ENCODE data around the gene BTAF1. TPM values are rescaled to one million over a fixed set of nuclear protein-coding genes. Genes with fewer than 3 reads are reported as not detected.

Gene BTAF1
- total RNA-seq, 1 donor from 2014 or later = 16.0 TPM

GRCh38 chr10:91907914-91908336 is 15.6 kb upstream of the BTAF1 start:
- ATAC-seq (no peak), DNase-seq (ENCODE audit: low spot score) (no peak)

GRCh38 chr10:91908337-91909116 is 15.0 kb upstream of the BTAF1 start:
- peak; percentile 93 for ATAC-seq
- DNase-seq (ENCODE audit: low spot score) = peak; percentile 76

GRCh38 chr10:91909117-91909677 is 14.4 kb upstream of the BTAF1 start, which contains the start of gene FGFBP3:
Gene FGFBP3, minus strand, starts transcription at chr10:91909486. Its CDS starts 517 bp downstream, at chr10:91908969.
- DNase-seq (ENCODE audit: low spot score) (no peak), ATAC-seq (peak; percentile 40)

GRCh38 chr10:91910467-91910866 is 13.1 kb upstream of the BTAF1 start:
- ATAC-seq (no peak), DNase-seq (ENCODE audit: low spot score) (no peak)

- ATAC-seq (no peak), DNase-seq (ENCODE audit: low spot score) (no peak)
These were observed 3.9 kb upstream of the BTAF1 start for GRCh38 chr10:91919651-91920050.

GRCh38 chr10:91924212-91925021 is 847 bp downstream of the BTAF1 start:
- peak; percentile 29 for ATAC-seq
- DNase-seq (ENCODE audit: low spot score) = no peak

GRCh38 chr10:91925022-91925320 is 1.4 kb downstream of the BTAF1 start:
- ATAC-seq (no peak), DNase-seq (ENCODE audit: low spot score) (no peak)

GRCh38 chr10:91930939-91931338 is 7.4 kb downstream of the BTAF1 start:
- ATAC-seq (no peak), DNase-seq (ENCODE audit: low spot score) (no peak)

GRCh38 chr10:91931526-91932190 is 8.1 kb downstream of the BTAF1 start:
- DNase-seq (ENCODE audit: low spot score) = no peak
- ATAC-seq = no peak

GRCh38 chr10:91932737-91933136 is 9.2 kb downstream of the BTAF1 start:
- no peak for DNase-seq (ENCODE audit: low spot score)
- no peak for ATAC-seq

GRCh38 chr10:91935886-91936285 is 12.3 kb downstream of the BTAF1 start:
- DNase-seq (ENCODE audit: low spot score) (no peak), ATAC-seq (no peak)

GRCh38 chr10:91939653-91940052 is 16.1 kb downstream of the BTAF1 start:
- ATAC-seq (no peak), DNase-seq (ENCODE audit: low spot score) (no peak)

- DNase-seq (ENCODE audit: low spot score) = no peak
- no peak for ATAC-seq
These were observed 17.9 kb downstream of the BTAF1 start for GRCh38 chr10:91941426-91941825.

GRCh38 chr10:91944880-91945630 is 21.5 kb downstream of the BTAF1 start:
- DNase-seq (ENCODE audit: low spot score) = no peak

GRCh38 chr10:91953600-91954160 is 30.1 kb downstream of the BTAF1 start:
- ATAC-seq = no peak
- DNase-seq (ENCODE audit: low spot score) = no peak

More at GRCh38 chr10:91944880-91945630, 21.5 kb downstream of the BTAF1 start:
- no peak for ATAC-seq

GRCh38 chr10:91955114-91955513 is 31.5 kb downstream of the BTAF1 start:
- ATAC-seq (no peak), DNase-seq (ENCODE audit: low spot score) (no peak)

GRCh38 chr10:91957091-91957490 is 33.5 kb downstream of the BTAF1 start:
- ATAC-seq = no peak

GRCh38 chr10:91969297-91969696 is 45.7 kb downstream of the BTAF1 start:
- DNase-seq (ENCODE audit: low spot score) = no peak
- no peak for ATAC-seq

More at GRCh38 chr10:91957091-91957490, 33.5 kb downstream of the BTAF1 start:
- no peak for DNase-seq (ENCODE audit: low spot score)

- no peak for DNase-seq (ENCODE audit: low spot score)
- no peak for ATAC-seq
These were observed 51.4 kb downstream of the BTAF1 start for GRCh38 chr10:91974960-91975359.

- no peak for DNase-seq (ENCODE audit: low spot score)
- no peak for ATAC-seq
These were observed 51.9 kb downstream of the BTAF1 start for GRCh38 chr10:91975438-91975837.
